Measurements from ENCODE around the gene FGF22.

The FGF22 gene

DNA sequence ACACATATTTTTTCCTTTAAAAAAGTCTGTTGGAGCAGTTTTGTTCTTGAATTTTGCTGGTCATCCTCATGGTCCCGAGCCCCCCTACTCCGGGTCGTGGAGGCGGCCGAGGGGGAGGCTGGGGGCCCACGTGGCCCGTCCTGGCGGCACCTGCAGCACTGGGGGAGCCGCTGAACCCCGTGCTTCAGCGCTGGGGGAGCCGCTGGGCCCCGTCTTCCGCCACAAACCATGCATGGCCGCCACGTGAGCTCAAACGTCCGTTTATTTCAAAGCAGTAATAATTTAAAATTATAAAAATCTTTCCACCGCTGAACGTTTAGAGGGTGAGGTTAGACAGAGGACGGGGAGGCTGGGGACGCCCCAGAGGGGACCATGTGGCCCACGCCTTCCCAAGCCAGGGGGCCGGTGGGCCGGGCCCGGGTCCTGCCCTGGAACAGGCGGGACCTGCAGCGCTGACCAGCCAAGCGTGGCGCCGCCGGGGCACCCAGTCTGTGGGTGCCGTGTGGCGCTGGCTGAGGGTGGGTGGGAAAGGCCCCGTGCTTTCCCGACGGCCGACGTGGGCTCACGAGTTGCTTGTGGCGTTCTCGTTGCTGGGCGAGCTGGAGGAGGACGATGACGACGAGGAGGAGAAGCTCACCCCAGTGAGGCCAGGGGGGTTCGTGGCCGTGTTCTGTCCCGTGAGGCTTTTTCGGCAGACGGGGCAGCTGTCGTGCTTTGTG lies 8.0 kb downstream of the FGF22 start:
- H3K4me3 ChIP-seq (ENCODE audit: low read depth, low read length) = no peak overlapping the region
- TF ChIP-seq CTCF (IDR thresholded peaks at IDR 0.05; ENCODE audit: low read depth, low read length) = no peak

GRCh38 chr19:648305-648704 lies 8.6 kb downstream of the FGF22 start:
- no peak for TF ChIP-seq CTCF (IDR thresholded peaks at IDR 0.05; ENCODE audit: low read depth, low read length)
- H3K4me3 ChIP-seq (ENCODE audit: low read depth, low read length) = no peak overlapping the region

DNA sequence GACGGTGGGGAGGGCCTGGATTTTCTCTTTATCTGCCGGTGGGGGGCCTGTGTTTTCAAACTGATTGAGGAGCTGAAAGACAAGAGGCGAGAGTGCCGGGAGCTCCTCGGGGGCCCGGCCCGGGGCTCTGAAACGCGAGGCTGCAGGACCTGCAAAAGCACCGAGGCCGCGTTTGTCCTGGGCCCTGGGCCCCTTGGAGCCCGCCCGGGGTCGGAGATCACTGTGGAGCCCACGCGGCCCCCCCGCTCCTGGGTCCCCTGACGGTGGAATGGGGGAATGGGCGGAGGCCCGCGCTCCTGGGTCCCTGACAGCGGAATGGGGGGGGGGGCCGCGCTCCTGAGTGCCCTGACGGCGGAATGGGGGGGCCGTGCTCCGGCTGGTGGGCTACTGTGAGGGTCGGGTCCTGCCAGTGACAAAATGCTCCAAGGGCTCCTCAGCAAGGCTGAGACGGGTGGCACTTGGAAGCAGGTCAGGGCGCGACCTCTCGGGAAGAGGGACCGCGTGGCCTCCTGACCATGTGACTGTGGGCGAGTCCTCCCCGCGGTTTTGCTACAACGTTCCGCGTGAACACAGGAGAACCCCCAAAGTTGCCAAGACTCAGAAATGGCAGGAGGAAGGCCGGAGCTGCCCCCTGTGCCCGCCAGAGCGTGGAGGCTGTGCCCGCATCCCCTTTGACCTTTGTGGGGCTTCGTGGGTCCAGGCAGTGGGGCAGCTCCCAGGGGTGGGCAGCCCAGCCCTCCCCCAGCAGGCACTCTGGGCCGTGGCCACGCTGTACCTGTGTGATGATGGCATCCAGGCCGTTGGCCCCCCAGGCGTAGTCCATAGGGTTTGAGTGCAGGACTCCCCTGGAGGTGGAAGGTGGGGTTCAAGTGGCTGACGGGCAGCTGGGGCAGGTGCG lies 9.5 kb downstream of the FGF22 start:
- TF ChIP-seq CTCF (IDR thresholded peaks at IDR 0.05; ENCODE audit: low read depth, low read length) = no peak
- H3K4me3 ChIP-seq (ENCODE audit: low read depth, low read length) = no peak overlapping the region

- no peak overlapping the region for H3K4me3 ChIP-seq (ENCODE audit: low read depth, low read length)
- TF ChIP-seq CTCF (IDR thresholded peaks at IDR 0.05; ENCODE audit: low read depth, low read length) = no peak
These were observed 10.4 kb downstream of the FGF22 start for GRCh38 chr19:650121-650520.

DNA sequence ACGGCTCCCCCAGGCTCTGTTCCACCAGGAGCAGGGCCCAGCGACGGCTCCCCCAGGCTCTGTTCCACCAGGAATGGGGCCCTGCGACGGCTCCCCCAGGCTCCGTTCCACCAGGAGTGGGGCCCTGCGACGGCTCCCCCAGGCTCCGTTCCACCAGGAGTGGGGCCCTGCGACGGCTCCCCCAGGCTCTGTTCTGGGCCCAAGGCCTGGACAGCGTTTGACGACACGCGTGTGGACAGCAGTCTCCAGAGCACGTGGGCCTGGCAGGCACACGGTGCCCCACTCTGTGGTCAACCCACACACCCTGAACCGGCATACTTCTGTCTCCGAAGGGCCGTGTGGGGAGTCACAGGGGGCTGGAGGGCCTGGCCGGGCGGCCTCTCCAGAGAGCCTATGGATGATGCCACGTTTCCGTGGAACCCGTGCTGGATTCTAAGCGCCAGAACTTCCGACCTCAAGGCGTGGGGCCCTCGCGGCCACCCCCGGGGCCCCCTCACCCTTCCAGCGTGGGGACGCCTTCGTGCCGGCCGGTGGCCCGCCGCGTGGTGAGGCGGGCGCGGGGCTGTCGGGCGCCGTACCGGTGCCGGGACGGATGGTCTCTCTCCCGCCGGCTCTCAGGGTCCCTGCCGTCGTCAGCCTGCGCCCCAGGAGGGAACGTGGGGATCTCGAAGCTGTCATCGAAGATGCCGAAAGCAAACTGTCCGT lies 11.6 kb downstream of the FGF22 start:
- no peak overlapping the region for H3K4me3 ChIP-seq (ENCODE audit: low read depth, low read length)
- no peak for TF ChIP-seq CTCF (IDR thresholded peaks at IDR 0.05; ENCODE audit: low read depth, low read length)

DNA sequence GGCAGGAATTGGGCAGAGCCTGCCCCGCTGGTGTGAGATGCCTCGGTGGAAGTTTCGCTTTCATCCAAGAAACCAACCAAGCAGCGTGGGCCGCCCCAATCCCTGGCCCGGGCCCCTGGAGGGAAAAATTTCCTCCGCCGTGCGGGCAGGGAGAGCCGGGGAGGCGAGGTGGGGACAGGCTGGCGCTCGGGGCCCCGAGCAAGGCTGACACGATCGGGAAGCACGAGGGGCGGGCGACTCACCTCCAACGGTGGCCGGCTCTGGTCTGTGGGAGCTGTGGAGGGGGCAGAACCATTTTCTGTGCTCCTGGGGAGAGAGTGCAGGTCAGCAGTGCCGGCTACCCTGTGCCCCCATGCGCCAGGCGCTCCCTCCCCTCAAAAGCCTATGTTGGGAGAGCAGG lies 12.3 kb downstream of the FGF22 start:
- no peak for TF ChIP-seq CTCF (IDR thresholded peaks at IDR 0.05; ENCODE audit: low read depth, low read length)
- no peak overlapping the region for H3K4me3 ChIP-seq (ENCODE audit: low read depth, low read length)

All from WI38 (cell line).